Natural killer cell (primary cell): ENCODE measurements around the gene ATRAID. TPM values are rescaled to one million over a fixed set of nuclear protein-coding genes. Genes with fewer than 3 reads are reported as not detected.

Source experiments
- ATAC-seq, 3 donors: fragments of 150-1000 bp in 2 of 3; fragments of 200-7000 bp in 1 of 3; cut with Tn5 transposase; 1 replicate in 1 of 3; 2 replicates in 2 of 3; pipeline ENCODE4 v1.10.0; 2021; ENCODE audit warnings: mild to moderate bottlenecking in 2 of 3, moderate library complexity in 2 of 3
- DNase-seq, 2 donors: peaks; one replicate each; pipeline versions ENCODE4 v3.0.0 to v3.0.0-alpha.2; 2013 to 2021; ENCODE audit warnings: mixed read lengths in 1 of 2
- H3K27ac ChIP-seq: one replicate; pipeline ENCODE4 v1.5.1; 2013; ENCODE audit warnings: mild to moderate bottlenecking, low read length
- H3K27me3 ChIP-seq: one replicate; pipeline ENCODE4 v1.6.1; 2013; ENCODE audit warnings: low read length; ENCODE audit not compliant: control insufficient read depth, insufficient read depth
- H3K36me3 ChIP-seq: one replicate; pipeline ENCODE4 v1.6.1; 2013; ENCODE audit warnings: low read length; ENCODE audit not compliant: control insufficient read depth, insufficient read depth
- H3K4me1 ChIP-seq: one replicate; pipeline ENCODE4 v1.6.1; 2013; ENCODE audit warnings: low read length; ENCODE audit not compliant: control insufficient read depth, insufficient read depth
- H3K4me3 ChIP-seq: one replicate; pipeline ENCODE4 v1.5.1; 2013; ENCODE audit warnings: low read length
- H3K9me3 ChIP-seq: one replicate; pipeline ENCODE4 v1.6.1; 2013; ENCODE audit warnings: low read length; ENCODE audit not compliant: control insufficient read depth, insufficient read depth
- H3K27ac Mint-ChIP-seq, 2 donors: one replicate each; pipeline ENCODE4 v1.8.0; 2022; ENCODE audit warnings: mild to moderate bottlenecking in 2 of 2, mixed read lengths in 2 of 2, moderate library complexity in 1 of 2
- H3K27me3 Mint-ChIP-seq, 2 donors: one replicate each; pipeline ENCODE4 v1.8.0; 2022; ENCODE audit warnings: low read depth in 2 of 2, mixed read lengths in 2 of 2
- H3K36me3 Mint-ChIP-seq: one replicate; pipeline ENCODE4 v1.8.0; 2022; ENCODE audit warnings: mixed read lengths
- H3K4me1 Mint-ChIP-seq, 2 donors: one replicate each; pipeline ENCODE4 v1.8.0; 2022; ENCODE audit warnings: mixed read lengths in 2 of 2
- H3K4me3 Mint-ChIP-seq: one replicate; pipeline ENCODE4 v1.8.0; 2022; ENCODE audit warnings: mild to moderate bottlenecking, moderate library complexity, mixed read lengths
- H3K9me3 Mint-ChIP-seq, 2 donors: one replicate each; pipeline ENCODE4 v1.8.0; 2022; ENCODE audit warnings: mixed read lengths in 2 of 2
- WGBS: methylation state at CpG from one replicate; pipeline ENCODE4 v1.1.7; 2013; ENCODE audit warnings: missing lambda C conversion rate; ENCODE audit not compliant: insufficient coverage; 5-methylcytosine and 5-hydroxymethylcytosine counted together
- intact Hi-C: fragments of 100-400 bp; cut with micrococcal nuclease; formaldehyde crosslinking; loops from one replicate; pipeline ENCODE4 v1.14.2; 2022
- total RNA-seq, 4 donors: library from RNA; stranded (reverse); fragments of 120-200 nt in 1 of 4; gene quantifications; one replicate each; pipeline versions ENCODE4 v1.2.3 to v1.2.4, GENCODE V29; 2013 to 2022
- TF ChIP-seq, protein P1 (sequence below): fragments of 200-600 bp; IDR thresholded peaks from one replicate; pipeline ENCODE4 v1.8.0; 2022; ENCODE audit warnings: antibody characterized with exemption

ATRAID gene
- total RNA-seq, 3 donors from 2014 or later (not counting 1 experiment from before 2014, with no cell fraction given): 65.5 to 76.6 (median 76.5) TPM

- Mint-ChIP-seq H3K36me3 (no peaks in the 10 kb centered on the region), H3K27me3 (no peaks in the 10 kb centered on the region), H3K4me1 (peaks cover 19 to 29% of the 10 kb centered on the region in 2 donors), H3K9me3 (no peaks in the 10 kb centered on the region), H3K4me3 (no peak overlapping the region), H3K27ac (no peak overlapping the region)
- peaks cover 15% of the 10 kb centered on the region for H3K4me1 ChIP-seq
- DNase-seq (no peak), ATAC-seq (no peak)
- intact Hi-C loops: no loop called here
- H3K4me3 ChIP-seq: no peak overlapping the region
- H3K27me3 ChIP-seq: no peaks in the 10 kb centered on the region
- H3K9me3 ChIP-seq: no peaks in the 10 kb centered on the region
- TF ChIP-seq, protein P1, sequence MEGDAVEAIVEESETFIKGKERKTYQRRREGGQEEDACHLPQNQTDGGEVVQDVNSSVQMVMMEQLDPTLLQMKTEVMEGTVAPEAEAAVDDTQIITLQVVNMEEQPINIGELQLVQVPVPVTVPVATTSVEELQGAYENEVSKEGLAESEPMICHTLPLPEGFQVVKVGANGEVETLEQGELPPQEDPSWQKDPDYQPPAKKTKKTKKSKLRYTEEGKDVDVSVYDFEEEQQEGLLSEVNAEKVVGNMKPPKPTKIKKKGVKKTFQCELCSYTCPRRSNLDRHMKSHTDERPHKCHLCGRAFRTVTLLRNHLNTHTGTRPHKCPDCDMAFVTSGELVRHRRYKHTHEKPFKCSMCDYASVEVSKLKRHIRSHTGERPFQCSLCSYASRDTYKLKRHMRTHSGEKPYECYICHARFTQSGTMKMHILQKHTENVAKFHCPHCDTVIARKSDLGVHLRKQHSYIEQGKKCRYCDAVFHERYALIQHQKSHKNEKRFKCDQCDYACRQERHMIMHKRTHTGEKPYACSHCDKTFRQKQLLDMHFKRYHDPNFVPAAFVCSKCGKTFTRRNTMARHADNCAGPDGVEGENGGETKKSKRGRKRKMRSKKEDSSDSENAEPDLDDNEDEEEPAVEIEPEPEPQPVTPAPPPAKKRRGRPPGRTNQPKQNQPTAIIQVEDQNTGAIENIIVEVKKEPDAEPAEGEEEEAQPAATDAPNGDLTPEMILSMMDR: no peak
- peaks cover 38% of the 10 kb centered on the region for H3K36me3 ChIP-seq
- H3K27ac ChIP-seq: no peak overlapping the region
- 95% methylated on average over 5 of the region's 7 CpGs for WGBS
These were observed 8.2 kb downstream of the ATRAID start for GRCh38 chr2:27220091-27220490.

DNA sequence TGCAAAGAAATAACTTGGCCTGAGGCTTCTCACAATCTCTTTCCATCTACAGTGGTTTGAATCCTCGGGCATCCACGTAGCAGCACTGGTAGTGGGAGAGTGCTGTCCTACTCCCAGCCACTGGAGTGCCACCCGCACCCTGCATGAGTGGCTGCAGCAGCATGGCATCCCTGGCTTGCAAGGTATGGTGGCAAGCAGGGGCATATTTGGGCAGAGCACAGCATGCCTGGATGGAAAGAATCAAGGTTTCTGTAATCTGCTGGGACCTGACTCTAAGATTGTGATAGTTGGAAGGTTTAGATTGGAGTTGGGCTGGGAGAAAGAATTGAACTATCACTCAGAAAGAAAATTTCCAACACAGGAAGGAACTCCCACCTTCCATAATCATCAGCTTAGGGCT, 9.3 kb downstream of the ATRAID start:
- Mint-ChIP-seq H3K36me3 (no peaks in the 10 kb centered on the region), H3K9me3 (no peaks in the 10 kb centered on the region), H3K27me3 (no peaks in the 10 kb centered on the region), H3K27ac (no peak overlapping the region), H3K4me3 (no peak overlapping the region), H3K4me1 (peaks cover 19 to 23% of the 10 kb centered on the region in 2 donors)
- Histone ChIP-seq H3K4me1 (peaks cover 15% of the 10 kb centered on the region), H3K36me3 (peaks cover 43% of the 10 kb centered on the region), H3K4me3 (no peak overlapping the region), H3K9me3 (no peaks in the 10 kb centered on the region), H3K27ac (no peak overlapping the region), H3K27me3 (no peaks in the 10 kb centered on the region)
- TF ChIP-seq, protein P1: no peak
- intact Hi-C loops: no loop called here
- no peak for ATAC-seq
- no peak for DNase-seq
- WGBS: 97% methylated on average over 3 of the region's 3 CpGs

DNA sequence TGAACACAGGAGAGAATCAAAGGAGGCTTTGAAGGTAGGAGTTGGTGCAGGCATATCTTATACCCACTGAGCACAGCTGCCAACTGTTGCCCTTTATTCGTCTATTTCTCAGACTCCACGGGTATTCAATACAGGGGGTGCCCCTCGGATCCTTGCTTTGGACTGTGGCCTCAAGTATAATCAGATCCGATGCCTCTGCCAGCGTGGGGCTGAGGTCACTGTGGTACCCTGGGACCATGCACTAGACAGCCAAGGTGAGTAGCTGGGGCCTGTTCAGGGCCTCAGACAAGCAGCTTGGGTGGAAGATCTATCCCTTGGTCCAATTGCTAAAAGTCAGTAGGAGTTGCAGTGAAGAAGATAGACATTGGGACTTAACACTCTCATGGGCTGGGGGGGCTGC, 10.6 kb downstream of the ATRAID start:
- no peak for DNase-seq
- Mint-ChIP-seq H3K4me1 (peaks cover 9 to 12% of the 10 kb centered on the region in 2 donors), H3K27ac (no peak overlapping the region), H3K9me3 (no peaks in the 10 kb centered on the region), H3K27me3 (no peaks in the 10 kb centered on the region), H3K4me3 (no peak overlapping the region), H3K36me3 (no peaks in the 10 kb centered on the region)
- H3K27ac ChIP-seq: no peak overlapping the region
- intact Hi-C loops: no loop called here
- no peak for ATAC-seq
- 98% methylated on average over 5 of the region's 5 CpGs for WGBS
- no peaks in the 10 kb centered on the region for H3K9me3 ChIP-seq
- H3K27me3 ChIP-seq: no peaks in the 10 kb centered on the region
- peaks cover 48% of the 10 kb centered on the region for H3K36me3 ChIP-seq
- peaks cover 9% of the 10 kb centered on the region for H3K4me1 ChIP-seq
- no peak overlapping the region for H3K4me3 ChIP-seq
- TF ChIP-seq, protein P1: no peak

GRCh38 chr2:27223416-27223815, 11.6 kb downstream of the ATRAID start:
- no peak overlapping the region for H3K27ac Mint-ChIP-seq
- no peaks in the 10 kb centered on the region for H3K9me3 Mint-ChIP-seq
- no peaks in the 10 kb centered on the region for H3K36me3 Mint-ChIP-seq
- ATAC-seq (no peak), DNase-seq (no peak)
- intact Hi-C loops: no loop called here
- Histone ChIP-seq H3K36me3 (peaks cover 53% of the 10 kb centered on the region), H3K4me3 (no peak overlapping the region), H3K27ac (no peak overlapping the region), H3K9me3 (no peaks in the 10 kb centered on the region), H3K27me3 (no peaks in the 10 kb centered on the region), H3K4me1 (no peaks in the 10 kb centered on the region)
- TF ChIP-seq, protein P1: no peak
- no peak overlapping the region for H3K4me3 Mint-ChIP-seq
- no peaks in the 10 kb centered on the region for H3K27me3 Mint-ChIP-seq
- WGBS: 98% methylated on average over 6 of the region's 6 CpGs
- peaks cover 0 to 2% of the 10 kb centered on the region in 2 donors for H3K4me1 Mint-ChIP-seq
